T-helper 1 cell treated with Interleukin-12 subunit alpha and Interleukin-12 subunit beta and Interleukin-4 antibody, amounts not matched to agents 30 μg/mL and 1 μg/mL, for 36 hours (primary cell): ENCODE measurements around the gene SSNA1.

Experiments
- H3K27ac Mint-ChIP-seq: one replicate; pipeline ENCODE4 v1.8.0; 2021; ENCODE audit warnings: mild to moderate bottlenecking, mixed read lengths
- H3K27me3 Mint-ChIP-seq: one replicate; pipeline ENCODE4 v1.8.0; 2021; ENCODE audit warnings: low read depth, mixed read lengths
- H3K36me3 Mint-ChIP-seq: one replicate; pipeline ENCODE4 v1.8.0; 2021; ENCODE audit warnings: low read depth, mixed read lengths
- H3K4me1 Mint-ChIP-seq: one replicate; pipeline ENCODE4 v1.8.0; 2021; ENCODE audit warnings: low read depth, mixed read lengths
- H3K4me3 Mint-ChIP-seq: one replicate; pipeline ENCODE4 v1.8.0; 2021; ENCODE audit warnings: mild to moderate bottlenecking, moderate library complexity, mixed read lengths
- H3K9me3 Mint-ChIP-seq: one replicate; pipeline ENCODE4 v1.8.0; 2021; ENCODE audit warnings: mixed read lengths

Gene SSNA1

GRCh38 chr9:137170486-137171148 lies 17.9 kb upstream of the SSNA1 start:
- Mint-ChIP-seq H3K4me1 (no peaks in the 10 kb centered on the region), H3K4me3 (no peak overlapping the region)

DNA sequence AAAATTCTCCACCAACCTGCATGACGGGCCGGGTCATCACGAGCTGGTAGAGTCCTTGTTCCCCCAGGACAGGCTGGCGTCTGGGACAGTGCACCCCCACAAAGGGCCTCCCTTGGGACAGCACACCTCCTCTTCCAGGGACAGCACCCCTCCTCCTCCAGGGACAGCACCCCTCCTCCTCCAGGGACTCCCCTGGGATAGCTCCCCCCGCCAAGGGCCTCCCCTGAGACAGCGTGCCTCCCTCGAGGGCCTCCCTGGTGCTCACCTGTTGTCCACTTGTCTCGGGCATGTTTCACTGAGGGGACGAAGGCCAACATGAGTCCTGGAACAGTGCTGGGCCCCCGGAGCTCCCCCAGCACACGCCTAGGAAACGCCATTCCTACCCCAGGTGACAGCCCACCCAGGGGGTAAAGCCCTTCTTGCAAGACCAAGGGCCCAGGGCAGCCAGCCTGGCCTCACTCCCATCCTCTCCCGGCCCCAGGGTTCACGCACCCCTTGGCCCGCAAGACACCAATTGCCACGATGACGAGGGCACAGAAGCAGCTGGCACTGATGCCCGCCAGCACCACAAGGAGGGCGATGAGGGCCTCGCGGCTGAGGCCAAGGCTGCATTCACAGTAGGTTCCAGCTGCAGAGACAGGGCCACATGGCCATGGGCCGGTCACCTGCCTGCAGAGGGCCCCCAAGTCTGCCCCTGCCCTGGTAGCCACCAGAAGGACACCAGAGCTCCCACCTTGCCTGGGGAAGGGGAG lies 17.2 kb upstream of the SSNA1 start:
- Mint-ChIP-seq H3K9me3 (no peaks in the 10 kb centered on the region), H3K4me3 (no peak overlapping the region), H3K27ac (no peak overlapping the region), H3K36me3 (no peaks in the 10 kb centered on the region), H3K27me3 (peaks cover 26% of the 10 kb centered on the region), H3K4me1 (no peaks in the 10 kb centered on the region)

More at GRCh38 chr9:137170486-137171148, 17.9 kb upstream of the SSNA1 start:
- Mint-ChIP-seq H3K36me3 (no peaks in the 10 kb centered on the region), H3K27ac (no peak overlapping the region), H3K27me3 (peaks cover 27% of the 10 kb centered on the region), H3K9me3 (no peaks in the 10 kb centered on the region)

GRCh38 chr9:137172901-137173795 lies 15.3 kb upstream of the SSNA1 start:
- H3K27ac Mint-ChIP-seq: no peak overlapping the region
- H3K9me3 Mint-ChIP-seq: no peaks in the 10 kb centered on the region
- H3K27me3 Mint-ChIP-seq: peaks cover 18% of the 10 kb centered on the region

GRCh38 chr9:137173796-137174664 lies 14.4 kb upstream of the SSNA1 start:
- Mint-ChIP-seq H3K27me3 (peaks cover 18% of the 10 kb centered on the region), H3K9me3 (no peaks in the 10 kb centered on the region), H3K4me3 (no peak overlapping the region), H3K4me1 (no peaks in the 10 kb centered on the region), H3K27ac (no peak overlapping the region), H3K36me3 (peaks cover 2% of the 10 kb centered on the region)

More at GRCh38 chr9:137172901-137173795, 15.3 kb upstream of the SSNA1 start:
- H3K36me3 Mint-ChIP-seq: peaks cover 2% of the 10 kb centered on the region
- no peaks in the 10 kb centered on the region for H3K4me1 Mint-ChIP-seq
- H3K4me3 Mint-ChIP-seq: no peak overlapping the region

DNA sequence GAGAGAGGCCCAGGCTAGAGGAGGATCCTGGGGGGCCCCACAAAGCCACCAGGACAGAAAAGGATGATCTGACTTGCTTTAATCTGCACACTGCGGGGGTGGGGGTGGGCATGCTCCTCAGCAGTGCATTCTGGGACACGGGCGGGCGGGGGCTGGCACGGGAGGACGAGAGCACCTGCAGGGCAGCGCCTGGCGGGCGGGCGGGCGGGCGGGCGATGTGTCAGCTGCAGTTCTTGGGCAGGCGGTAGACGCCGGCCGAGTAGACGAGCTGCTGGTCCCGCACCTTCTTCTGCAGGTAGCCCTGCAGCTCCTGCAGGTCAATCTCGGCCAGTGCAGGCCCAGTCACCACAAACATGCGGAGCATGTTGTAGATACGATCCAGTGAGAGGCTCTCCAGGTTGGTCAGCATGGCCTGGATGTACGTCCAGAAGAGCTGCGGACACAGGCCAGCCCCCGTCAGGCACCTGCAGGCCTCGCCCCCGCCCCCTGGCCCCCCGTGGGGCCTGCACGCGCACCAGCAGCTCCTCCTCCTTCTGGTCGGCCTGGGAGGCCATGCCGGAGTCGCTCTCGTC lies 13.7 kb upstream of the SSNA1 start:
- Mint-ChIP-seq H3K9me3 (no peaks in the 10 kb centered on the region), H3K4me1 (no peaks in the 10 kb centered on the region), H3K36me3 (peaks cover 2% of the 10 kb centered on the region), H3K27ac (no peak overlapping the region), H3K27me3 (peaks cover 18% of the 10 kb centered on the region), H3K4me3 (no peak overlapping the region)

GRCh38 chr9:137175345-137175961 lies 13.0 kb upstream of the SSNA1 start:
- H3K36me3 Mint-ChIP-seq: peaks cover 2% of the 10 kb centered on the region
- peaks cover 12% of the 10 kb centered on the region for H3K27me3 Mint-ChIP-seq
- no peak overlapping the region for H3K4me3 Mint-ChIP-seq
- no peak overlapping the region for H3K27ac Mint-ChIP-seq
- H3K9me3 Mint-ChIP-seq: no peaks in the 10 kb centered on the region
- no peaks in the 10 kb centered on the region for H3K4me1 Mint-ChIP-seq

DNA sequence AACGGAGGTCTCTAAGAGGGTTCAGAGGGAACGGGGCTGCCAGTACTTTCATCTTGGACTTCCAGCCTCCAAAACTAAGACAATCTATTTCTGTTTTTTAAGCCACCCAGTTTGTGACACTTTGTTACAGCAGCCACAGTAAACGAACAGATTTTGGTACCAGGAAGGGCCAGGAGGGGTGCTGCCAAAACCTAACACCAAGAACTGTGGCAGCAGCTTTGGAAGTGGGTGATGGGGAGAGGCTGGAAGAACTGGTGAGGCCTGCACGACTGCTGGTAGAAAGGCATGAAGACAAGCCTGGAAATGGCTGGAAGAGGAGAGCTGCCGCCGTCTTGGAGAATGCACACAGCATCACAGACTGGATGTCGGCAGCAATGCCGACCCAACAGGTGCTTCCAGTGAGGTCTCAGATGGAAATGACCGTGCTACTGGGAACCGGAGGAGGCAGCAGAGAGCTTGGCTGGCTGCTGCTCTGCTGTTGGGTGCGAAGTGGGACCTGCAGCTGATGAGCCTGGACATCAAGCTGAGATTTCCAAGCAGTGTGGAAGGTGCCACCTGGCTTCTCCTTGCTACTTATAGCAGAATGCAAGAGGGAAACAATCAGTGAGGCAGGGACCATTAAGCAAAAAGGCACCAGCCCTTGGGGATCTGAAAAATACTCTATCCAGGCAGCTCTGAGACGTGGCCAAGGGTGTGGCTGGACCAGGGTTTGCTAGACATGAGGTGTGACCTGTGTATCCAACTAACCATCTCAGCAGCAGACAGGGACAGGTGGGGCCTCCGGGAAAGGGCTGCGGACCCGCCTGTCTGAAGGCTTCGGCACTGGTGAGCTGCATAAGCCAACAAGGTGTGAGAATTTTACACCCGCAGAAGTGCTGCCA lies 11.9 kb upstream of the SSNA1 start:
- Mint-ChIP-seq H3K4me3 (no peak overlapping the region), H3K4me1 (no peaks in the 10 kb centered on the region), H3K9me3 (no peaks in the 10 kb centered on the region), H3K36me3 (peaks cover 2% of the 10 kb centered on the region), H3K27me3 (peaks cover 6% of the 10 kb centered on the region), H3K27ac (no peak overlapping the region)

DNA sequence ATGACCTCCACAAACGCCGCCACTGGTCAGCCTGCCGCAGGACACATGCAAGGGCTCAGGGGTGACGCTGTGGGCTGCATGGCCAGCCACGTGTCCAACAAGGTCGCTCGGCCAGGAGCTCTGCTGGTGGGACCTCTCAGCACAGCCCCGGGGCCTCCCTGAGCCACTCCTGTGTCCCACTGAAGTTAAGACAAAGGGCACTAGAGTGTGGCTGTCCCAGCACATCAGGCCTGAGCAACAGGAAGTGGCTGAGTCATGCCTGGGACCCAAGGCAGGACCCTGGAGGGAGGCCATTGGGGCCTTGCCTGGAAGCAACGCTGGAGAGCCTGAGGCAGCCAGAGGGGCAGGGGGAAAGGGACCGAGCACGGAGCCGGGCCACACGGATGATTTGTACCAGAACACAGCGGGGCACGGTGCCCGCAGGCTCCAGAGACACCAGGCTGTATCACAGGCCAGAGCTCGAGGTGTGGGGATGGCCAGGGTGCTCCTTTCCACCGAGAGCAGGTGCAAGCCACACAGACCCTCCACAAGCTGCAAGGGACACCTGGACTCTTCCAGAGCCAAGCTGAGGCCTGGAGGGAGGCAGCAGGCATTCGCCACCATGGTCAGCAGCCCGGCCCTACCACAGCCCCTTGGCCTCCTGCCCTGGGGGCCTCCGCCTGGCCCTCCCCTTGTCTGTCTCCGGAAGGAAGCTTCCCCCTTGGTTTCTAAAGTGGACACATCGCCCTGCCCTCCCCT lies 10.1 kb upstream of the SSNA1 start:
- H3K27me3 Mint-ChIP-seq: peaks cover 2% of the 10 kb centered on the region
- H3K4me3 Mint-ChIP-seq: no peak overlapping the region
- H3K36me3 Mint-ChIP-seq: peaks cover 5% of the 10 kb centered on the region
- no peak overlapping the region for H3K27ac Mint-ChIP-seq
- H3K4me1 Mint-ChIP-seq: no peaks in the 10 kb centered on the region
- H3K9me3 Mint-ChIP-seq: no peaks in the 10 kb centered on the region

DNA sequence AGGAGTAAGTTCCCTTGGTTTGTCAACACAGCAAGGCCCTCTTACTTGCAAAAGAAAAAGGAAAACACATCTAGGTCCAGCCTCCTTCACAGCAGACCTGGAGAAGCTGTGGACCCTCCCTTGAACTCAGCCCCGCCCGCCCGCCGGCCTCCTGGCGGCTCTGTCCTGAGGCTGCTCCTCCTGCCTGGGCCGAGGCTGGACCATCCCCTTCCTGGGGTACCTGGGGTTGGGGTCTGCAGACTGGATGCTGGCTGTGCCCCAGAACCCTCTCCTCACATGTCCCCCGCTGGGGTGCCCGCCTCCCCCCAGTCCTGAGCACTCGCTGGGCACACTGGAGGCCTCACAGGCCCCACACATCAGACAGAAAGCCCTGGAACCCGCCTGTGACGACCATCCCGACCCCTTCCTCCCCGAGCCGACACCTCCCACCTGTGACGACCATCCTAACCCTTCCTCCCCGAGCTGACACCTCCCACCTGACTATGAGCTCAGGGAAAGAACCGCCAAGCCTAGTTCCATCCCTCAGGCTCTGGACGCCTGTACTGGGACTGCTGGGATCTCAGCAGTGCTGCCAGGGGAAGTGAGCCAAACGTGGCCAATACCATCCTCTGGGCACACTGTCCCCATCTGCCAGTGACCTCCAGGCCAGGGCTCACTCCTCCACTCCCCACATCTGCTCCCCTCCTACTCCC lies 9.4 kb upstream of the SSNA1 start:
- H3K27ac Mint-ChIP-seq: no peak overlapping the region
- H3K36me3 Mint-ChIP-seq: peaks cover 6% of the 10 kb centered on the region
- no peak overlapping the region for H3K4me3 Mint-ChIP-seq
- H3K9me3 Mint-ChIP-seq: no peaks in the 10 kb centered on the region
- no peaks in the 10 kb centered on the region for H3K27me3 Mint-ChIP-seq
- peaks cover under 1% of the 10 kb centered on the region for H3K4me1 Mint-ChIP-seq

DNA sequence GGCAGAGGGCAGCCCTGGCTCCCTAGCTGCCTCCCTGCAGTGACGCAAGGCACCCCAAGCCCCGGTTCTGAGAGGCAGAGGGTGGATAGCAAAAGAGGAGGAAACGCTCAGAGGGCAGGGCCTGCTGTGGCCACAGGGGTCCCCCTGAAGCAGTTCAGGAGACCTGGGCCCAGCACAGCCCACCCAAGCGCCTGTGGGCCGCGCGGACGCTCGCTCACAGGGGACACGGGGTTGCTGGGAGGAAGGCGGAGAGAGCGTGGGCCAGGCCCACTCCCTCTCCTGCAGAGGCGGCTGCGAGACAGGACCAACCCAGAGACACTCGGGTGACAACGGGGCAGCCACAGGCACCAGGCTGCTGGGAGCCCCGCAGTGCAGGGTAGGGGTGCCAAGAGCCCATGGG lies 8.7 kb upstream of the SSNA1 start:
- Mint-ChIP-seq H3K9me3 (no peaks in the 10 kb centered on the region), H3K4me3 (no peak overlapping the region), H3K36me3 (peaks cover 9% of the 10 kb centered on the region)

GRCh38 chr9:137180491-137180890 lies 8.0 kb upstream of the SSNA1 start:
- H3K27ac Mint-ChIP-seq: no peak overlapping the region
- no peak overlapping the region for H3K4me3 Mint-ChIP-seq
- H3K9me3 Mint-ChIP-seq: no peaks in the 10 kb centered on the region
- peaks cover 9% of the 10 kb centered on the region for H3K36me3 Mint-ChIP-seq
- peaks cover 4% of the 10 kb centered on the region for H3K4me1 Mint-ChIP-seq
- no peaks in the 10 kb centered on the region for H3K27me3 Mint-ChIP-seq

More for the DNA sequence above, 8.7 kb upstream of the SSNA1 start:
- H3K4me1 Mint-ChIP-seq: peaks cover 4% of the 10 kb centered on the region
- H3K27me3 Mint-ChIP-seq: no peaks in the 10 kb centered on the region
- no peak overlapping the region for H3K27ac Mint-ChIP-seq

GRCh38 chr9:137181680-137182079 lies 6.8 kb upstream of the SSNA1 start:
- Mint-ChIP-seq H3K27ac (no peak overlapping the region), H3K9me3 (no peaks in the 10 kb centered on the region), H3K36me3 (peaks cover 9% of the 10 kb centered on the region), H3K4me3 (no peak overlapping the region), H3K27me3 (no peaks in the 10 kb centered on the region), H3K4me1 (peaks cover 4% of the 10 kb centered on the region)
